Renal cortex interstitium (tissue), 11 donors: ENCODE data around the gene KIF17. TPM values are rescaled to one million over a fixed set of nuclear protein-coding genes. Genes with fewer than 3 reads are reported as not detected.

Experiments used
- DNase-seq, 11 donors: peaks; one replicate each; pipeline ENCODE4 v3.0.0-alpha.2; 2013; ENCODE audit warnings: low read depth in 9 of 11, low spot score in 4 of 11; ENCODE audit errors: extremely low read depth in 1 of 11
- polyA plus RNA-seq, 3 donors: library from polyadenylated mRNA; unstranded; fragments of 120-200 nt; gene quantifications; one replicate each; pipeline ENCODE4 v1.2.1, GENCODE V29; 2013; ENCODE audit not compliant: insufficient read length in 3 of 3

The KIF17 gene
- polyA plus RNA-seq, 3 donors = 2.8 to 5.8 (median 3.1) TPM

DNA sequence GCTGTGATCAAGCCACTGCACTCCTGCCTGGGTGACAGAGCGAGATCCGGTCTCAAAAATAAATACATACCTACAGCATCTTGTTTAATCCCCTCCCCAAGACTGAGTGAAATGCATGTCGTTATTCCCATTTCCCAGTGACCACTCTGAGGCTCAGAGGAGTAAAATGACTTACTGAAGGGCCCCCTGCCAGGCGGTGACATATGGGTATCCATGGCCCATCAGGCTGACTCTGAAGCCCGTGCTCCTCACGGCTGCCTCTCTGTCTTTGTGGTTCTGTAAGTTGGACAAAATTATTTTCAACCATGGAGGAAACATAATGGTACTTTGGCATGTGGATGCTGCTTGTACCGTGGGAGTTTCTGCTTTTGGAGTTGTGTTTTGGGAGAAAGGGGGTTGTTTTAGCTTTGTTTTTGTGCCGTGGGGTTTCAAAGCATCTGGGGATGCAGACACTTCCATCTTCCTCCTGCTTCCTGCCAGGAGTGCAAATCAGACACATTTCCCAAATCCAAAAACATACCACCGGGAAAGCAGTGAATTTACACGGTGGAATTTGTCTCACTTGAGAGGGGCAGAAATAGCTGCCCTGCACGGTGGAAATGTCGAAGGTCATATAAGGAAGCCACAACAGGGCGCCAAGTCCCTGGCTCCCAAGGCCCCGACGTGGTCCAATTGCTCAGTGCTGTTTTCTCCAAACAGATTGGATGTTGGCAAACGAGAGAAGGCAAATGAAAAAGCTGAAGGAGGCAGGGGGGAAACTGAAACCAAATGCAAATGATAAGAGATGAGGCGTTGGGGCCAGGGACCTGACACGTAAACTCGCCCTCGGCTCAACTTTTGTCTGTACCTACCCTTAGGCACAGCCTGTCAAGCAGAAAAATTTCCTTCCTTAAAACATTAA is 101.6 kb downstream of the KIF17 start:
- no peak for DNase-seq

DNA sequence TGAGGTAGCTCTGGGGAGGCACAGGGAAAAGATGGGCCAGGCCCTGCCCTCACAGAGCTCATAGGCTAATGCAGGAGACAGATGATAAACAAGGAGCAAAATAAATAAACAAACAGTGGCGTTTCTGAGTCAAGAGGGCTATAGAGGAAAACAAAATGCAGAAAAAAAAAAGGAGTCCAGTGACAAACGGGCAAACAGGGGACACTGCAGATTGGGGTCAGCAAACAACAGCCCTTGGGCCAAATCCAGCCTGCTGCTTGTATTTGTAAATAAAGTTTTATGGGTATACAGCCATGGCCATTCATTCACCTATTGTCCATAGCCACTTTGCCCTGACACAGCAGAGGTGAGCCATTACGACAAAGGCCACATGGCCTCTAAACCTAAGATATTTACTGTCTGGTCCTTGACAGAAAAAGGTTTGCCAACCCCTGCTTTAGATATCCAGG is 103.7 kb downstream of the KIF17 start:
- no peak for DNase-seq

Other genes starting within 250 kb of the KIF17 start
- 10 to 100 TPM; 67.5 to 90.2 (median 84.3) TPM for gene CAMK2N1, start 231.8 kb downstream of the KIF17 start, polyA plus RNA-seq
- 10 to 100 TPM; 30.4 to 39.7 (median 34.3) TPM for gene MUL1, start 209.9 kb downstream of the KIF17 start, polyA plus RNA-seq
- 1 to 10 TPM in 2 of 3 donors, under 1 TPM in 1; 0.79 to 2.1 (median 1.6) TPM for gene FAM43B, start 165.4 kb downstream of the KIF17 start, polyA plus RNA-seq
- gene CDA, start 128.9 kb downstream of the KIF17 start, polyA plus RNA-seq = 1 to 10 TPM; 4.5 to 6.1 (median 5.7) TPM
- gene PINK1, start 84.5 kb downstream of the KIF17 start, polyA plus RNA-seq = 10 to 100 TPM; 63.7 to 79.6 (median 69.3) TPM
- 100 to 1,000 TPM; 213 to 238 (median 218) TPM for gene DDOST, start 56.6 kb downstream of the KIF17 start, polyA plus RNA-seq
- 1 to 10 TPM in 2 of 3 donors, under 1 TPM in 1; 0.93 to 1.5 (median 1.4) TPM for gene SH2D5, start 14.7 kb upstream of the KIF17 start, polyA plus RNA-seq
- gene HP1BP3, start 69.3 kb upstream of the KIF17 start, polyA plus RNA-seq = 100 to 1,000 TPM; 278 to 383 (median 294) TPM